Upper lobe of left lung (tissue), 4 donors: ENCODE data around the gene GDNF.

ENCODE experiments used
- EP300 ChIP-seq, 4 donors: sonication (generic); formaldehyde crosslinking; IDR thresholded peaks; one replicate each; pipeline ENCODE4 v1.5.1; 2017; ENCODE audit warnings: antibody characterized with exemption in 4 of 4, control low read depth in 2 of 4
- POLR2A ChIP-seq, 4 donors: fragments of 450-650 bp; IDR thresholded peaks; one replicate each; pipeline ENCODE4 v1.5.1; 2016 to 2017; ENCODE audit warnings: antibody characterized with exemption in 4 of 4, mild to moderate bottlenecking in 2 of 4
- POLR2AphosphoS5 ChIP-seq, 2 donors: sonication (generic); formaldehyde crosslinking; IDR thresholded peaks; one replicate each; pipeline ENCODE4 v1.5.1; 2017; ENCODE audit warnings: antibody characterized with exemption in 2 of 2
- TF ChIP-seq, protein P1 (sequence below), 6 experiments: fragments of 450-650 bp in 4 of 6; fragments of 200-600 bp in 2 of 6; sonication (generic) in 2 of 6; IDR thresholded peaks; one replicate each; pipeline ENCODE4 v1.5.1; 2016 to 2019; ENCODE audit warnings: antibody characterized with exemption in 6 of 6

DNA sequence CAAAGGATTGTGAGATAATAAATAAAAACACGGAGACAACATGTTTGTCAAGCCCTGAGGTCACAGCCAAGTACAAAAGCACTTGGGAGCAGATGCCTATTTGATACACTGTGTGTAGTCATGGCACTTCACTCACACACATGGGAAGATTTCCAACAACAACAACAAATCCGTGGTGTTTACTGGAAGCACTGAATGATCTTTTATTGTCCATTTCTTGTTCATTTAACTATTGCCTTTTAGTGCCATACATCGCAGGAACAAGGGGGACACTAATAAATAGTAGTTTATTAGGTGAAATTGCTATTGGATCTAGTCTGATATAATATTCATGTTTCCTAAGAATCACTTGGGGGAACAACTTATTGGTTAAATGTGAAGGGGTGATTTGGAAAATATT, 20.4 kb upstream of the GDNF start:
- TF ChIP-seq, protein P1, sequence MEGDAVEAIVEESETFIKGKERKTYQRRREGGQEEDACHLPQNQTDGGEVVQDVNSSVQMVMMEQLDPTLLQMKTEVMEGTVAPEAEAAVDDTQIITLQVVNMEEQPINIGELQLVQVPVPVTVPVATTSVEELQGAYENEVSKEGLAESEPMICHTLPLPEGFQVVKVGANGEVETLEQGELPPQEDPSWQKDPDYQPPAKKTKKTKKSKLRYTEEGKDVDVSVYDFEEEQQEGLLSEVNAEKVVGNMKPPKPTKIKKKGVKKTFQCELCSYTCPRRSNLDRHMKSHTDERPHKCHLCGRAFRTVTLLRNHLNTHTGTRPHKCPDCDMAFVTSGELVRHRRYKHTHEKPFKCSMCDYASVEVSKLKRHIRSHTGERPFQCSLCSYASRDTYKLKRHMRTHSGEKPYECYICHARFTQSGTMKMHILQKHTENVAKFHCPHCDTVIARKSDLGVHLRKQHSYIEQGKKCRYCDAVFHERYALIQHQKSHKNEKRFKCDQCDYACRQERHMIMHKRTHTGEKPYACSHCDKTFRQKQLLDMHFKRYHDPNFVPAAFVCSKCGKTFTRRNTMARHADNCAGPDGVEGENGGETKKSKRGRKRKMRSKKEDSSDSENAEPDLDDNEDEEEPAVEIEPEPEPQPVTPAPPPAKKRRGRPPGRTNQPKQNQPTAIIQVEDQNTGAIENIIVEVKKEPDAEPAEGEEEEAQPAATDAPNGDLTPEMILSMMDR (IDR thresholded peaks at IDR 0.05): no peak
- TF ChIP-seq EP300 (IDR thresholded peaks at IDR 0.05): no peak
- no peak for TF ChIP-seq POLR2A (IDR thresholded peaks at IDR 0.05)
- TF ChIP-seq POLR2AphosphoS5 (IDR thresholded peaks at IDR 0.05): no peak
